ENCODE results near the gene EPHA1. TPM values are rescaled to one million over a fixed set of nuclear protein-coding genes. Genes with fewer than 3 reads are reported as not detected.

EPHA1 gene
- total and polyA plus RNA-seq, 2 of the 4 experiments (the other 2 are of a cell fraction), result 0.10 TPM; not detected in 1

GRCh38 chr7:143374561-143374960 is 34.1 kb downstream of the EPHA1 start:
- POLR2A ChIA-PET (ENCODE audit: unreplicated experiment), result no interaction called here
- H3K23ac ChIP-seq (ENCODE audit: low read depth, low read length), result no peak overlapping the region
- H3K56ac ChIP-seq (ENCODE audit: extremely low read depth, insufficient read depth, low read length), result no peak overlapping the region
- dilution Hi-C loops (cut with HindIII; ENCODE audit: low sequenced_read_pairs, unreplicated experiment), result no loop called here
- H3K14ac ChIP-seq (replicated peaks; ENCODE audit: low read depth, low read length), result no peak overlapping the region
- no peak overlapping the region for H3K27ac ChIP-seq (ENCODE audit: insufficient read depth, low read length)
- peaks cover 14% of the 10 kb centered on the region; the same call in 1 of the 2 replicates for H3K9me1 ChIP-seq (ENCODE audit: insufficient read depth, low read length)
- no peaks in the 10 kb centered on the region for H3K9me3 ChIP-seq (ENCODE audit: control insufficient read depth, insufficient read depth, low read length)
- BruUV-seq (replicated peaks), result no TSS peak
- no peak overlapping the region for H2AFZ ChIP-seq (replicated peaks; ENCODE audit: low read length, poor library complexity)
- H4K5ac ChIP-seq (ENCODE audit: low read depth, low read length), result no peak overlapping the region
- H3K9ac ChIP-seq (ENCODE audit: low read depth, low read length), result no peak overlapping the region
- H2BK15ac ChIP-seq (ENCODE audit: low read depth, low read length), result no peak overlapping the region
- TF ChIP-seq NFE2L2 (IDR thresholded peaks at IDR 0.05; ENCODE audit: low read depth, low read length) (no peak), CHD1 (IDR thresholded peaks at IDR 0.05; ENCODE audit: low read depth, low read length) (no peak), FOS (IDR thresholded peaks at IDR 0.05; ENCODE audit: low read depth, low read length) (no peak), POLR2A (IDR thresholded peaks at IDR 0.05; ENCODE audit: low read depth, low read length) (no peak), RFX5 (IDR thresholded peaks at IDR 0.05; ENCODE audit: low read depth, low read length) (no peak), RCOR1 (IDR thresholded peaks at IDR 0.05; ENCODE audit: insufficient replicate concordance, low read length) (no peak), MAFK (IDR thresholded peaks at IDR 0.05; ENCODE audit: low read depth, low read length) (no peak), BHLHE40 (IDR thresholded peaks at IDR 0.05; ENCODE audit: low read depth, low read length) (no peak), MXI1 (IDR thresholded peaks at IDR 0.05; ENCODE audit: borderline replicate concordance, low read depth, low read length) (no peak)
- TF ChIP-seq, protein P1, sequence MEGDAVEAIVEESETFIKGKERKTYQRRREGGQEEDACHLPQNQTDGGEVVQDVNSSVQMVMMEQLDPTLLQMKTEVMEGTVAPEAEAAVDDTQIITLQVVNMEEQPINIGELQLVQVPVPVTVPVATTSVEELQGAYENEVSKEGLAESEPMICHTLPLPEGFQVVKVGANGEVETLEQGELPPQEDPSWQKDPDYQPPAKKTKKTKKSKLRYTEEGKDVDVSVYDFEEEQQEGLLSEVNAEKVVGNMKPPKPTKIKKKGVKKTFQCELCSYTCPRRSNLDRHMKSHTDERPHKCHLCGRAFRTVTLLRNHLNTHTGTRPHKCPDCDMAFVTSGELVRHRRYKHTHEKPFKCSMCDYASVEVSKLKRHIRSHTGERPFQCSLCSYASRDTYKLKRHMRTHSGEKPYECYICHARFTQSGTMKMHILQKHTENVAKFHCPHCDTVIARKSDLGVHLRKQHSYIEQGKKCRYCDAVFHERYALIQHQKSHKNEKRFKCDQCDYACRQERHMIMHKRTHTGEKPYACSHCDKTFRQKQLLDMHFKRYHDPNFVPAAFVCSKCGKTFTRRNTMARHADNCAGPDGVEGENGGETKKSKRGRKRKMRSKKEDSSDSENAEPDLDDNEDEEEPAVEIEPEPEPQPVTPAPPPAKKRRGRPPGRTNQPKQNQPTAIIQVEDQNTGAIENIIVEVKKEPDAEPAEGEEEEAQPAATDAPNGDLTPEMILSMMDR (conservative IDR thresholded peaks at IDR 0.05; ENCODE audit: low read depth, low read length), result no peak
- TF ChIP-seq, protein P2, sequence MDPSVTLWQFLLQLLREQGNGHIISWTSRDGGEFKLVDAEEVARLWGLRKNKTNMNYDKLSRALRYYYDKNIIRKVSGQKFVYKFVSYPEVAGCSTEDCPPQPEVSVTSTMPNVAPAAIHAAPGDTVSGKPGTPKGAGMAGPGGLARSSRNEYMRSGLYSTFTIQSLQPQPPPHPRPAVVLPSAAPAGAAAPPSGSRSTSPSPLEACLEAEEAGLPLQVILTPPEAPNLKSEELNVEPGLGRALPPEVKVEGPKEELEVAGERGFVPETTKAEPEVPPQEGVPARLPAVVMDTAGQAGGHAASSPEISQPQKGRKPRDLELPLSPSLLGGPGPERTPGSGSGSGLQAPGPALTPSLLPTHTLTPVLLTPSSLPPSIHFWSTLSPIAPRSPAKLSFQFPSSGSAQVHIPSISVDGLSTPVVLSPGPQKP (IDR thresholded peaks at IDR 0.05; ENCODE audit: borderline replicate concordance, low read depth, low read length), result no peak
- TF ChIP-seq, protein P3, sequence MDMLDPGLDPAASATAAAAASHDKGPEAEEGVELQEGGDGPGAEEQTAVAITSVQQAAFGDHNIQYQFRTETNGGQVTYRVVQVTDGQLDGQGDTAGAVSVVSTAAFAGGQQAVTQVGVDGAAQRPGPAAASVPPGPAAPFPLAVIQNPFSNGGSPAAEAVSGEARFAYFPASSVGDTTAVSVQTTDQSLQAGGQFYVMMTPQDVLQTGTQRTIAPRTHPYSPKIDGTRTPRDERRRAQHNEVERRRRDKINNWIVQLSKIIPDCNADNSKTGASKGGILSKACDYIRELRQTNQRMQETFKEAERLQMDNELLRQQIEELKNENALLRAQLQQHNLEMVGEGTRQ (IDR thresholded peaks at IDR 0.05; ENCODE audit: low read depth, low read length), result no peak
- no peaks in the 10 kb centered on the region for H3K36me3 ChIP-seq (ENCODE audit: control insufficient read depth, insufficient read depth, low read length)
- ATAC-seq (ENCODE audit: low read depth) (no peak), DNase-seq (no peak)
- no peaks in the 10 kb centered on the region for H4K20me1 ChIP-seq (ENCODE audit: insufficient read depth, low read length)
- H3K4me2 ChIP-seq (ENCODE audit: low read depth, low read length), result no peak overlapping the region
- H4K8ac ChIP-seq (ENCODE audit: low read depth in 2 of 2, low read length in 2 of 2), result no peak overlapping the region
- no peak overlapping the region for H3K4ac ChIP-seq (ENCODE audit: low read depth, low read length)
- WGBS, 2 experiments (ENCODE audit: extremely low coverage in 2 of 2, insufficient read length in 1 of 2), result 71% methylated on average over 4 of the region's 5 CpGs; no CpG with 5 or more reads in 1 of the 2 experiments
- H2BK120ac ChIP-seq (ENCODE audit: low read depth, low read length), result no peak overlapping the region
- H3K27me3 ChIP-seq (ENCODE audit: control insufficient read depth, insufficient read depth, low read length), result no peaks in the 10 kb centered on the region
- no peak overlapping the region for H3K18ac ChIP-seq (ENCODE audit: low read depth, low read length)
- CTCF ChIA-PET, result interaction anchor here (1.1 kb wide), 1 partner anchor 9 kb away, joined by 3 read pairs; no protein-coding TSS in a partner anchor
- no peak overlapping the region for H2BK20ac ChIP-seq (ENCODE audit: low read depth, low read length)
- H2AK5ac ChIP-seq (ENCODE audit: low read depth, low read length), result no peak overlapping the region
- H4K91ac ChIP-seq (ENCODE audit: insufficient read depth, low read depth, low read length), result no peak overlapping the region
- H3K4me3 ChIP-seq (ENCODE audit: insufficient read depth, low read depth, low read length), result no peak overlapping the region
- peaks cover 13% of the 10 kb centered on the region for H3K4me1 ChIP-seq (ENCODE audit: control insufficient read depth, insufficient read depth, low read length)
- no peak overlapping the region for H2AK9ac ChIP-seq (replicated peaks; ENCODE audit: low read depth, low read length, poor library complexity)
- no peak overlapping the region for H2BK5ac ChIP-seq (ENCODE audit: low read depth, low read length, poor library complexity, severe bottlenecking)
- in situ Hi-C loops (cut with MboI; ENCODE audit: low sequenced_read_pairs), result no loop called here
- H3K79me1 ChIP-seq (ENCODE audit: low read depth in 1 of 2, low read length in 2 of 2), result peaks cover 5 to 27% of the 10 kb centered on the region in 2 experiments; a peak in 3 of 4 replicates
- intact Hi-C loops (cut with micrococcal nuclease), result no loop called here

Data from IMR-90 (cell line).